Sigmoid colon (tissue), 4 donors: Measurements from ENCODE around the gene PCGF3.

Source experiments
- EP300 ChIP-seq, 4 donors: sonication (generic); formaldehyde crosslinking; IDR thresholded peaks; one replicate each; pipeline ENCODE4 v1.6.1; 2017; ENCODE audit warnings: antibody characterized with exemption in 4 of 4
- POLR2A ChIP-seq, 2 donors: fragments of 450-650 bp; IDR thresholded peaks; one replicate each; pipeline ENCODE4 v1.6.1; 2016; ENCODE audit warnings: antibody characterized with exemption in 2 of 2, mild to moderate bottlenecking in 2 of 2, moderate library complexity in 2 of 2
- POLR2AphosphoS5 ChIP-seq, 4 donors: sonication (generic); formaldehyde crosslinking; IDR thresholded peaks; one replicate each; pipeline ENCODE4 v1.6.1; 2017; ENCODE audit warnings: antibody characterized with exemption in 4 of 4

GRCh38 chr4:663046-663437, 42.6 kb upstream of the PCGF3 start:
- TF ChIP-seq POLR2A (IDR thresholded peaks at IDR 0.05) (no peak), EP300 (IDR thresholded peaks at IDR 0.05) (no peak), POLR2AphosphoS5 (IDR thresholded peaks at IDR 0.05) (no peak)
